IPS DF 6.9 (cell line): ENCODE measurements around the gene OAT.

Experiments used
- DNase-seq: peaks from one replicate; pipeline ENCODE4 v3.0.0-alpha.2; 2013; ENCODE audit warnings: low read depth, low spot score
- H3K27ac ChIP-seq: one replicate; pipeline ENCODE4 v1.5.1; 2013; ENCODE audit warnings: low read length, control low read depth
- H3K27me3 ChIP-seq: 2 replicates; pipeline ENCODE4 v1.6.1; 2013; ENCODE audit warnings: mild to moderate bottlenecking, low read length; ENCODE audit not compliant: control insufficient read depth, insufficient read depth
- H3K36me3 ChIP-seq: 2 replicates; pipeline ENCODE4 v1.6.1; 2013; ENCODE audit warnings: low read length; ENCODE audit not compliant: control insufficient read depth, insufficient read depth
- H3K4me1 ChIP-seq: 2 replicates; pipeline ENCODE4 v1.6.1; 2013; ENCODE audit warnings: low read length; ENCODE audit not compliant: control insufficient read depth, insufficient read depth
- H3K4me3 ChIP-seq: 2 replicates; pipeline ENCODE4 v1.5.1; 2013; ENCODE audit warnings: mild to moderate bottlenecking, low read length
- H3K9me3 ChIP-seq: 2 replicates; pipeline ENCODE4 v1.6.1; 2013; ENCODE audit warnings: low read length, inconsistent platforms; ENCODE audit not compliant: control insufficient read depth, insufficient read depth
- WGBS: extraction: QIAGEN DNeasy Blood & Tissue Kit; methylation state at CpG from one replicate; pipeline ENCODE4 v1.1.7; 2013; ENCODE audit warnings: mixed read lengths, missing lambda C conversion rate; ENCODE audit not compliant: insufficient read length, insufficient coverage; 5-methylcytosine and 5-hydroxymethylcytosine counted together

OAT gene

GRCh38 chr10:124403548-124403947 is 15.2 kb downstream of the OAT start:
- peak; percentile 81 for DNase-seq
- no peaks in the 10 kb centered on the region for H3K4me1 ChIP-seq
- peaks cover 19% of the 10 kb centered on the region; the same call in 1 of the 2 replicates for H3K36me3 ChIP-seq
- no peaks in the 10 kb centered on the region for H3K9me3 ChIP-seq
- H3K27me3 ChIP-seq = no peaks in the 10 kb centered on the region; the same call in 1 of the 2 replicates
- no peak overlapping the region for H3K4me3 ChIP-seq
- H3K27ac ChIP-seq = no peak overlapping the region
- WGBS = no CpG with 5 or more reads among the region's 8 CpGs

GRCh38 chr10:124402273-124402672 is 16.4 kb downstream of the OAT start:
- no peaks in the 10 kb centered on the region for H3K4me1 ChIP-seq
- H3K27me3 ChIP-seq = no peaks in the 10 kb centered on the region; the same call in 1 of the 2 replicates
- peaks cover 19% of the 10 kb centered on the region; the same call in 1 of the 2 replicates for H3K36me3 ChIP-seq
- no peak overlapping the region for H3K4me3 ChIP-seq
- H3K27ac ChIP-seq = no peak overlapping the region
- H3K9me3 ChIP-seq = no peaks in the 10 kb centered on the region
- DNase-seq = no peak
- no CpG with 5 or more reads among the region's 2 CpGs for WGBS

GRCh38 chr10:124401633-124402032 is 17.1 kb downstream of the OAT start:
- H3K4me1 ChIP-seq = no peaks in the 10 kb centered on the region
- DNase-seq = no peak
- no peak overlapping the region for H3K4me3 ChIP-seq
- no peaks in the 10 kb centered on the region; the same call in 1 of the 2 replicates for H3K27me3 ChIP-seq
- no CpG with 5 or more reads among the region's 5 CpGs for WGBS
- no peak overlapping the region for H3K27ac ChIP-seq
- peaks cover 14% of the 10 kb centered on the region; the same call in 1 of the 2 replicates for H3K36me3 ChIP-seq
- no peaks in the 10 kb centered on the region for H3K9me3 ChIP-seq

GRCh38 chr10:124394583-124394982 is 24.1 kb downstream of the OAT start:
- Histone ChIP-seq H3K27me3 (no peaks in the 10 kb centered on the region), H3K4me3 (no peak overlapping the region), H3K27ac (no peak overlapping the region), H3K36me3 (no peaks in the 10 kb centered on the region; the same call in 1 of the 2 replicates), H3K4me1 (peaks cover 2% of the 10 kb centered on the region; the same call in 1 of the 2 replicates), H3K9me3 (no peaks in the 10 kb centered on the region)
- DNase-seq = no peak
- WGBS = no CpG with 5 or more reads among the region's 1 CpG

GRCh38 chr10:124392626-124393342 is 25.9 kb downstream of the OAT start:
- no peak for DNase-seq
- WGBS = no CpG with 5 or more reads among the region's 11 CpGs
- no peaks in the 10 kb centered on the region for H3K9me3 ChIP-seq
- no peak overlapping the region for H3K4me3 ChIP-seq
- H3K27me3 ChIP-seq = no peaks in the 10 kb centered on the region
- H3K36me3 ChIP-seq = no peaks in the 10 kb centered on the region
- H3K27ac ChIP-seq = no peak overlapping the region
- peaks cover 2% of the 10 kb centered on the region; the same call in 1 of the 2 replicates for H3K4me1 ChIP-seq

- Histone ChIP-seq H3K9me3 (no peaks in the 10 kb centered on the region), H3K27me3 (no peaks in the 10 kb centered on the region), H3K4me1 (peaks cover 2% of the 10 kb centered on the region; the same call in 1 of the 2 replicates), H3K4me3 (no peak overlapping the region), H3K27ac (no peak overlapping the region), H3K36me3 (no peaks in the 10 kb centered on the region)
- no CpG with 5 or more reads among the region's 3 CpGs for WGBS
- no peak for DNase-seq
Observed at GRCh38 chr10:124390471-124391187, 28.1 kb downstream of the OAT start.

- DNase-seq = no peak
- Histone ChIP-seq H3K27me3 (no peaks in the 10 kb centered on the region), H3K9me3 (no peaks in the 10 kb centered on the region), H3K4me3 (no peak overlapping the region), H3K4me1 (peaks cover 2% of the 10 kb centered on the region; the same call in 1 of the 2 replicates), H3K36me3 (no peaks in the 10 kb centered on the region), H3K27ac (no peak overlapping the region)
- no CpG with 5 or more reads among the region's 26 CpGs for WGBS
Observed at GRCh38 chr10:124389613-124390361, 28.9 kb downstream of the OAT start.

- peak; percentile 70 for DNase-seq
- Histone ChIP-seq H3K4me1 (0 out of 2 replicates have a peak, but pooled peaks cover 2% of the 10 kb centered on the region), H3K27me3 (no peaks in the 10 kb centered on the region), H3K9me3 (no peaks in the 10 kb centered on the region), H3K4me3 (peak overlapping the region; percentile 33; the same call in 1 of the 2 replicates), H3K36me3 (no peaks in the 10 kb centered on the region), H3K27ac (no peak overlapping the region)
- WGBS = no CpG with 5 or more reads among the region's 74 CpGs
Observed at GRCh38 chr10:124388823-124389612, 29.7 kb downstream of the OAT start.

GRCh38 chr10:124388476-124388822 is 30.3 kb downstream of the OAT start:
- Histone ChIP-seq H3K4me1 (no peaks in the 10 kb centered on the region), H3K27me3 (no peaks in the 10 kb centered on the region), H3K9me3 (no peaks in the 10 kb centered on the region), H3K4me3 (no peak overlapping the region), H3K27ac (no peak overlapping the region), H3K36me3 (no peaks in the 10 kb centered on the region)
- no peak for DNase-seq
- no CpG with 5 or more reads among the region's 9 CpGs for WGBS
